Camera-type eye (tissue), 1 donor: ENCODE data around the gene TBX15. TPM values are rescaled to one million over a fixed set of nuclear protein-coding genes. Genes with fewer than 3 reads are reported as not detected.

Experiments used
- total RNA-seq: library from RNA; depleted of rRNA; stranded (reverse); fragments of >200 nt; gene quantifications from one replicate; pipeline ENCODE4 v1.2.3, GENCODE V29; 2014

Gene TBX15
- total RNA-seq: 18.6 TPM

DNA sequence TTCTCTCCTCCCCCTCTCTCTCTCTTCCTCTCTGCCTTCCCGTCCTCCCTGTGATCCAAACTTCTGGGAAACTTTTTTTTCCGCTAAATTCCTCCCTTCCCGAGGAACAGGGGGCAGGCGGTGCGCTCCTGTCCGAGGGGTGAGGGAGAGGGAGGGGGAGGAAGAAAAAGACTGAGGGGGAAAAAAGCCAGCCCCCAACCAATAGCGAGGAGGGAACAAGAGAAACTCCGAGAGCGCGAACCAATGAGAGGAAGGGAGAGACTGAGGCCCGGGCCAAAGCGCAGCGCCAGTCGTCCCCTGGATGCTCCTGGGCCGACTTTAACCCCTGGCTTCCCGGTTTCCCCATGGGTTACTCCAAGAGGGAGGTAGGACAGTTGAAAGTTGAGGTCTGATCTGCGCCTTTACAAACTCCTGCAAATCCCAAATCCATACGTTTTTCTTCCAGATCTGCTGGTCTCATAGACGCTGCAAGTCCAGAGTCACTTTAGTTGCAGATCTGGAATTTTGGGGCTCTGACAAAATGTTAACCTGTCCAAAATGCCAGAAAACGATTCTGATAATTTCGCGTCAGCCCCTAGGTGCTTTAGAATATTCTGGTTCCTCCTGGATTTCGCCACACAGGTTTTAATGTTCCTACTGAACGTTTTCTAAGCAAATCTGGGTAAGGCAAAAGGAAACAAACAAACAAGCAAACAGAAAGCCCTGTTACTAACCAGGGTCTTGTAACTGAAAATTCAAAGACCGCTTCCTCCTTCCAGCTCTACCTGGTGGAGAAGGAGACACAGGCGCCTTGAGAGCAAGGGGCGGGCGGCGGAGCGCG, at the start of gene TBX15:
Gene TBX15 (minus strand): TSS at position 158 of the 820 bp plus-strand sequence. CDS start 548 bp downstream, outside the sequence.

Other genes starting within 250 kb of the TBX15 start
- 26.5 TPM for gene WARS2, start 152.3 kb upstream of the TBX15 start, total RNA-seq